Activated T-helper 1 cell treated with anti-CD3 and anti-CD28 coated beads, Interleukin-2, amount 50 U/mL, for 16 hours (primary cell): ENCODE measurements around the gene SASH1.
"Not testable (repeated sequence)": the region's sequence is repeated elsewhere in the genome, so short reads cannot be mapped to it uniquely, and the experiment has no call there.

Experiments used
- DNase-seq, 2 donors: peaks; one replicate each; pipeline ENCODE4 v3.0.0-alpha.2; 2020; ENCODE audit warnings: low read depth in 1 of 2, low spot score in 1 of 2

SASH1 gene

GRCh38 chr6:148572676-148573335, 230.2 kb downstream of the SASH1 start:
- DNase-seq: no peak

- DNase-seq: no peak
Observed at GRCh38 chr6:148573922-148574321, 231.3 kb downstream of the SASH1 start.

- no peak for DNase-seq
Observed at GRCh38 chr6:148577687-148578488, 235.2 kb downstream of the SASH1 start.

- DNase-seq: no peak
Observed at GRCh38 chr6:148578489-148578814, 235.8 kb downstream of the SASH1 start.

- no peak for DNase-seq
Observed at GRCh38 chr6:148578837-148579565, 236.4 kb downstream of the SASH1 start.

- no peak for DNase-seq
Observed at GRCh38 chr6:148580442-148580841, 237.8 kb downstream of the SASH1 start.

- no peak for DNase-seq
Observed at GRCh38 chr6:148583631-148584030, 241.0 kb downstream of the SASH1 start.

- not testable (repeated sequence) for DNase-seq
Observed at GRCh38 chr6:148585641-148586040, 243.0 kb downstream of the SASH1 start.

- no peak for DNase-seq
Observed at GRCh38 chr6:148590883-148591282, 248.2 kb downstream of the SASH1 start.

- no peak for DNase-seq
Observed at GRCh38 chr6:148591656-148592055, 249.0 kb downstream of the SASH1 start.

- no peak for DNase-seq
Observed at GRCh38 chr6:148593130-148593812, 250.6 kb downstream of the SASH1 start.

GRCh38 chr6:148593813-148594170, 251.2 kb downstream of the SASH1 start:
- no peak for DNase-seq

GRCh38 chr6:148595550-148595949, 252.9 kb downstream of the SASH1 start:
- no peak for DNase-seq

GRCh38 chr6:148596891-148597455, 254.3 kb downstream of the SASH1 start:
- DNase-seq: no peak

- DNase-seq: no peak
Observed at GRCh38 chr6:148598724-148599123, 256.1 kb downstream of the SASH1 start.

GRCh38 chr6:148599967-148600426, 257.4 kb downstream of the SASH1 start:
- no peak for DNase-seq
